HepG2 (cell line): ENCODE data around the gene TMEM11. TPM values are rescaled to one million over a fixed set of nuclear protein-coding genes. Genes with fewer than 3 reads are reported as not detected.

Experiments
- ATAC-seq: fragments of 200-7000 bp; cut with Tn5 transposase; 3 replicates; pipeline ENCODE4 v1.9.1; 2020; ENCODE audit warnings: mild to moderate bottlenecking, moderate library complexity
- BruUV-seq: library from RNA; stranded (reverse); fragments of 400-500 nt; replicated peaks from 2 replicates; lab custom pipeline; 2021; lab: Mats Ljungman, UMichigan
- CTCF ChIA-PET: fragments of 300-600 bp; formaldehyde crosslinking; extraction: SDS; loops from one replicate; lab custom pipeline; 2021; ENCODE audit warnings: low total read pairs, inconsistent platforms, low intra/inter-chr PET ratio; lab: Yijun Ruan, JAX
- POLR2A ChIA-PET: fragments of 350-600 bp; sonication (Branson Sonifier 250); formaldehyde crosslinking; loops from one replicate; lab custom pipeline; 2020; ENCODE audit warnings: antibody characterized with exemption, inconsistent platforms; lab: Yijun Ruan, JAX
- DNase-seq: peaks from one replicate; pipeline ENCODE4 v3.0.0-alpha.2; 2015; ENCODE audit warnings: low spot score
- FAIRE-seq: peaks from 3 replicates; lab custom pipeline; 2011; peaks lifted over from hg19 to GRCh38; lab: Jason Lieb, UNC
- H2AFZ ChIP-seq: one replicate; pipeline ENCODE4 v1.6.1; 2011; ENCODE audit warnings: low read length, inconsistent platforms
- H3K27ac ChIP-seq: fragments of 300-600 bp; 3 replicates; pipeline ENCODE4 v1.8.0; 2011; ENCODE audit warnings: mixed run types, mild to moderate bottlenecking, mixed read lengths, low read length, inconsistent platforms; ENCODE audit not compliant: insufficient read depth; ENCODE audit errors: extremely low read length
- H3K27me3 ChIP-seq, 2 experiments: fragments of 200-600 bp in 1 of 2; 2 replicates in 1 of 2; 3 replicates in 1 of 2; pipeline versions ENCODE4 v1.6.0 to v1.8.0; 2011; ENCODE audit warnings: low read length in 2 of 2, mild to moderate bottlenecking in 2 of 2, moderate library complexity in 2 of 2, inconsistent platforms in 1 of 2; ENCODE audit not compliant: insufficient read depth in 2 of 2, control insufficient read depth in 1 of 2
- H3K36me3 ChIP-seq, 2 experiments: fragments of 200-600 bp in 1 of 2; replicated peaks in 1 of 2; 2 replicates in 1 of 2; 3 replicates in 1 of 2; pipeline versions ENCODE4 v1.5.1 to v1.8.0; 2011; ENCODE audit warnings: low read length in 2 of 2, inconsistent platforms in 1 of 2; ENCODE audit not compliant: insufficient read depth in 2 of 2, control insufficient read depth in 1 of 2
- H3K4me1 ChIP-seq: 2 replicates; pipeline ENCODE4 v1.5.1; 2012; ENCODE audit warnings: low read length, inconsistent platforms; ENCODE audit not compliant: insufficient read depth
- H3K4me2 ChIP-seq: 2 replicates; pipeline ENCODE4 v1.6.0; 2011; ENCODE audit warnings: low read depth, low read length, inconsistent platforms
- H3K4me3 ChIP-seq, 3 experiments: fragments of 200-600 bp in 1 of 3; sonication (generic), shearing (Covaris generic) in 1 of 3; replicated peaks in 1 of 3; 2 replicates each; pipeline ENCODE4 v1.5.1; 2011 to 2016; ENCODE audit warnings: low read length in 3 of 3, inconsistent platforms in 2 of 3, low read depth in 2 of 3, mild to moderate bottlenecking in 2 of 3, control low read depth in 1 of 3, mixed read lengths in 1 of 3; ENCODE audit not compliant: insufficient read depth in 1 of 3
- H3K79me2 ChIP-seq: one replicate; pipeline ENCODE4 v1.6.1; 2011; ENCODE audit warnings: low read length, inconsistent platforms; ENCODE audit not compliant: insufficient read depth
- H3K9ac ChIP-seq: 2 replicates; pipeline ENCODE4 v1.6.0; 2011; ENCODE audit warnings: mild to moderate bottlenecking, low read depth, low read length, inconsistent platforms; ENCODE audit not compliant: insufficient read depth
- H3K9me3 ChIP-seq: 2 replicates; pipeline ENCODE4 v1.5.1; 2012; ENCODE audit warnings: mild to moderate bottlenecking, low read length
- H4K20me1 ChIP-seq: 2 replicates; pipeline ENCODE4 v1.6.0; 2011; ENCODE audit warnings: inconsistent platforms, mild to moderate bottlenecking, low read length, moderate library complexity; ENCODE audit not compliant: insufficient read depth
- DMAP1 ChIP-seq: IDR thresholded peaks from 2 replicates; pipeline ENCODE4 v1.6.1; 2016
- E2F1 ChIP-seq: sonication (generic); formaldehyde crosslinking; IDR thresholded peaks from 2 replicates; pipeline ENCODE4 v1.5.0; 2020; ENCODE audit warnings: missing genetic modification reagents
- IRF1 ChIP-seq: sonication (generic); formaldehyde crosslinking; IDR thresholded peaks from 2 replicates; pipeline ENCODE4 v1.4.0; 2020; ENCODE audit warnings: low read depth, mild to moderate bottlenecking, missing genetic modification reagents
- ZNF678 ChIP-seq: sonication (generic); formaldehyde crosslinking; IDR thresholded peaks from 2 replicates; pipeline ENCODE4 v1.4.0; 2020; ENCODE audit warnings: mild to moderate bottlenecking, missing genetic modification reagents
- ZNF777 ChIP-seq: sonication (generic); formaldehyde crosslinking; IDR thresholded peaks from 2 replicates; pipeline ENCODE4 v1.4.0; 2020; ENCODE audit warnings: missing genetic modification reagents
- WGBS: methylation state at CpG from one replicate; pipeline ENCODE4 v1.1.6; 2017; ENCODE audit warnings: low lambda C conversion rate; 5-methylcytosine and 5-hydroxymethylcytosine counted together
- in situ Hi-C: cut with HindIII; loops from 2 replicates; pipeline ENCODE4 v1.10.0; 2017; ENCODE audit warnings: low pct_unique_long_range_greater_than_20kb; ENCODE audit not compliant: extremely low pct_ligation_motif_present
- intact Hi-C: fragments of 100-400 bp; cut with micrococcal nuclease; formaldehyde crosslinking; loops from one replicate; pipeline ENCODE4 v1.10.0; 2022; ENCODE audit not compliant: unreplicated experiment
- polyA plus RNA-seq, 8 experiments: library from polyadenylated mRNA; depleted of rRNA in 3 of 8; stranded (reverse) in 7 of 8; unstranded in 1 of 8; fragments of >200 nt; fragmentation: Illumina TruSeq in 4 of 8; extraction: Trizol in 4 of 8; gene quantifications; 2 replicates each; pipeline versions ENCODE4 v1.2.1 to v1.2.3, GENCODE V29; 2011 to 2016; ENCODE audit warnings: low read depth in 4 of 8, missing spikeins in 1 of 8, mixed read lengths in 1 of 8; ENCODE audit not compliant: insufficient read depth in 1 of 8
- total RNA-seq, 5 experiments: library from RNA; depleted of rRNA; stranded (reverse); fragments of >200 nt; fragmentation: Illumina TruSeq; extraction: Trizol; gene quantifications; 2 replicates each; pipeline ENCODE4 v1.2.3, GENCODE V29; 2016; ENCODE audit warnings: low read depth in 1 of 5
- TF ChIP-seq, protein P1 (sequence below): fragments of 450-650 bp; IDR thresholded peaks from 2 replicates; pipeline ENCODE4 v1.6.1; 2017; ENCODE audit warnings: mild to moderate bottlenecking
- TF ChIP-seq, protein P2 (sequence below): sonication (generic); formaldehyde crosslinking; IDR thresholded peaks from 2 replicates; pipeline ENCODE4 v1.5.0; 2020; ENCODE audit warnings: mild to moderate bottlenecking, missing genetic modification reagents

The TMEM11 gene
- total and polyA plus RNA-seq, 2 of the 13 experiments (the other 11 are each of a cell fraction or from before 2014, with no cell fraction given), result 18.7 to 35.0 TPM

- intact Hi-C loops (no loop called here), in situ Hi-C loops (no loop called here)
- POLR2A ChIA-PET, result no interaction called here
- 97% methylated on average over 5 of the region's 5 CpGs for WGBS
- BruUV-seq, result no TSS peak
- H3K27ac ChIP-seq, result no peak overlapping the region
- H3K9ac ChIP-seq, result no peak overlapping the region
- H3K4me3 ChIP-seq, result no peak overlapping the region
- TF ChIP-seq, protein P1, sequence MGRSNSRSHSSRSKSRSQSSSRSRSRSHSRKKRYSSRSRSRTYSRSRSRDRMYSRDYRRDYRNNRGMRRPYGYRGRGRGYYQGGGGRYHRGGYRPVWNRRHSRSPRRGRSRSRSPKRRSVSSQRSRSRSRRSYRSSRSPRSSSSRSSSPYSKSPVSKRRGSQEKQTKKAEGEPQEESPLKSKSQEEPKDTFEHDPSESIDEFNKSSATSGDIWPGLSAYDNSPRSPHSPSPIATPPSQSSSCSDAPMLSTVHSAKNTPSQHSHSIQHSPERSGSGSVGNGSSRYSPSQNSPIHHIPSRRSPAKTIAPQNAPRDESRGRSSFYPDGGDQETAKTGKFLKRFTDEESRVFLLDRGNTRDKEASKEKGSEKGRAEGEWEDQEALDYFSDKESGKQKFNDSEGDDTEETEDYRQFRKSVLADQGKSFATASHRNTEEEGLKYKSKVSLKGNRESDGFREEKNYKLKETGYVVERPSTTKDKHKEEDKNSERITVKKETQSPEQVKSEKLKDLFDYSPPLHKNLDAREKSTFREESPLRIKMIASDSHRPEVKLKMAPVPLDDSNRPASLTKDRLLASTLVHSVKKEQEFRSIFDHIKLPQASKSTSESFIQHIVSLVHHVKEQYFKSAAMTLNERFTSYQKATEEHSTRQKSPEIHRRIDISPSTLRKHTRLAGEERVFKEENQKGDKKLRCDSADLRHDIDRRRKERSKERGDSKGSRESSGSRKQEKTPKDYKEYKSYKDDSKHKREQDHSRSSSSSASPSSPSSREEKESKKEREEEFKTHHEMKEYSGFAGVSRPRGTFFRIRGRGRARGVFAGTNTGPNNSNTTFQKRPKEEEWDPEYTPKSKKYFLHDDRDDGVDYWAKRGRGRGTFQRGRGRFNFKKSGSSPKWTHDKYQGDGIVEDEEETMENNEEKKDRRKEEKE, result no peak
- TF ChIP-seq IRF1 (CRISPR knock-in tag), result no peak
- TF ChIP-seq ZNF678 (CRISPR knock-in tag), result no peak
- no peak for TF ChIP-seq DMAP1
- TF ChIP-seq, protein P2, sequence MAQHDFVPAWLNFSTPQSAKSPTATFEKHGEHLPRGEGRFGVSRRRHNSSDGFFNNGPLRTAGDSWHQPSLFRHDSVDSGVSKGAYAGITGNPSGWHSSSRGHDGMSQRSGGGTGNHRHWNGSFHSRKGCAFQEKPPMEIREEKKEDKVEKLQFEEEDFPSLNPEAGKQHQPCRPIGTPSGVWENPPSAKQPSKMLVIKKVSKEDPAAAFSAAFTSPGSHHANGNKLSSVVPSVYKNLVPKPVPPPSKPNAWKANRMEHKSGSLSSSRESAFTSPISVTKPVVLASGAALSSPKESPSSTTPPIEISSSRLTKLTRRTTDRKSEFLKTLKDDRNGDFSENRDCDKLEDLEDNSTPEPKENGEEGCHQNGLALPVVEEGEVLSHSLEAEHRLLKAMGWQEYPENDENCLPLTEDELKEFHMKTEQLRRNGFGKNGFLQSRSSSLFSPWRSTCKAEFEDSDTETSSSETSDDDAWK (CRISPR knock-in tag), result no peak
- no peak for TF ChIP-seq E2F1 (CRISPR knock-in tag)
- TF ChIP-seq ZNF777 (CRISPR knock-in tag), result no peak
- peaks cover 23% of the 10 kb centered on the region for H3K4me1 ChIP-seq
- no peak overlapping the region for H3K4me2 ChIP-seq
- no peaks in the 10 kb centered on the region for H3K79me2 ChIP-seq
- H3K27me3 ChIP-seq, result no peaks in the 10 kb centered on the region
- CTCF ChIA-PET, result no interaction called here
- ATAC-seq, result no peak
- H2AFZ ChIP-seq, result no peak overlapping the region
- no peaks in the 10 kb centered on the region; a peak in 1 of 5 replicates for H3K36me3 ChIP-seq
- H3K9me3 ChIP-seq, result no peaks in the 10 kb centered on the region
- no peak for DNase-seq
- no peak for FAIRE-seq
- H4K20me1 ChIP-seq, result no peaks in the 10 kb centered on the region; the same call in 1 of the 2 replicates
These were observed 47.3 kb downstream of the TMEM11 start for GRCh38 chr17:21166595-21167210.
